Brain microvascular endothelial cell (primary cell): Measurements from ENCODE around the gene GLDN.
A peak's percentile ranks its signal among the peaks of the same experiment; 100 is the strongest.
"Not testable (repeated sequence)": the region's sequence is repeated elsewhere in the genome, so short reads cannot be mapped to it uniquely, and the experiment has no call there.

ENCODE experiments used
- DNase-seq: peaks from one replicate; pipeline ENCODE4 v3.0.0-alpha.2; 2020
- H3K27ac ChIP-seq: fragments of 250-450 bp; sonication (Bioruptor Pico); 2 replicates; pipeline ENCODE4 v1.5.1; 2020; ENCODE audit warnings: mild to moderate bottlenecking, moderate library complexity
- H3K27me3 ChIP-seq: fragments of 250-450 bp; sonication (Bioruptor Pico); replicated peaks from 2 replicates; pipeline ENCODE4 v1.5.1; 2020; ENCODE audit warnings: mild to moderate bottlenecking
- H3K36me3 ChIP-seq: fragments of 250-450 bp; sonication (Bioruptor Pico); replicated peaks from 2 replicates; pipeline ENCODE4 v1.5.1; 2020; ENCODE audit warnings: mild to moderate bottlenecking
- H3K4me3 ChIP-seq: 2 replicates; pipeline ENCODE4 v1.5.1; 2011; ENCODE audit warnings: low read depth, mild to moderate bottlenecking, control low read depth, low read length, moderate library complexity
- in situ Hi-C: cut with HindIII; loops from 2 replicates; pipeline ENCODE4 v1.10.0; 2017; ENCODE audit warnings: low sequenced_read_pairs, low pct_ligation_motif_present
- TF ChIP-seq, protein P1 (sequence below): IDR thresholded peaks from 2 replicates; pipeline ENCODE4 v1.5.1; 2011; ENCODE audit warnings: low read depth, mild to moderate bottlenecking, moderate library complexity, low read length, control low read depth, inconsistent platforms; ENCODE audit errors: missing control alignments

GLDN gene

DNA sequence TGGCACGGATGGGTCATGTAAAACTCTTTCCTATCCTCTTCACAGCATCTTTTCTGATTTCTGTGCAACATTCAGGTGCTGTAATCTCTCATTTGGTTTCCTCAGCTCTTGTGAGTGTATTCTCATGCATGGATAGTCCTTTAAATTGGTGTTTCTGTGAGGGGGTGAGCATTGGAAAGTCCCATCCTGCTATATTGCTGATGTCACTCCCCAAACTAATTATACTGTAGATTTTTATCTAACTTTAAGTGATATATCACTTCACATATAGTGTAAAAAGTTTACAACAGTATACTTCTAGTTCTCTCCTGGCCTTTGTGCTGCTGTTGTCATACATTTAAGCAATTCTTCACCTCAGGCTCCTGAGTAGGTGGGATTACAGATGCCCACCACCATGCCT, 102.7 kb downstream of the GLDN start:
- TF ChIP-seq, protein P1, sequence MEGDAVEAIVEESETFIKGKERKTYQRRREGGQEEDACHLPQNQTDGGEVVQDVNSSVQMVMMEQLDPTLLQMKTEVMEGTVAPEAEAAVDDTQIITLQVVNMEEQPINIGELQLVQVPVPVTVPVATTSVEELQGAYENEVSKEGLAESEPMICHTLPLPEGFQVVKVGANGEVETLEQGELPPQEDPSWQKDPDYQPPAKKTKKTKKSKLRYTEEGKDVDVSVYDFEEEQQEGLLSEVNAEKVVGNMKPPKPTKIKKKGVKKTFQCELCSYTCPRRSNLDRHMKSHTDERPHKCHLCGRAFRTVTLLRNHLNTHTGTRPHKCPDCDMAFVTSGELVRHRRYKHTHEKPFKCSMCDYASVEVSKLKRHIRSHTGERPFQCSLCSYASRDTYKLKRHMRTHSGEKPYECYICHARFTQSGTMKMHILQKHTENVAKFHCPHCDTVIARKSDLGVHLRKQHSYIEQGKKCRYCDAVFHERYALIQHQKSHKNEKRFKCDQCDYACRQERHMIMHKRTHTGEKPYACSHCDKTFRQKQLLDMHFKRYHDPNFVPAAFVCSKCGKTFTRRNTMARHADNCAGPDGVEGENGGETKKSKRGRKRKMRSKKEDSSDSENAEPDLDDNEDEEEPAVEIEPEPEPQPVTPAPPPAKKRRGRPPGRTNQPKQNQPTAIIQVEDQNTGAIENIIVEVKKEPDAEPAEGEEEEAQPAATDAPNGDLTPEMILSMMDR = no peak
- in situ Hi-C loops = no loop called here

DNA sequence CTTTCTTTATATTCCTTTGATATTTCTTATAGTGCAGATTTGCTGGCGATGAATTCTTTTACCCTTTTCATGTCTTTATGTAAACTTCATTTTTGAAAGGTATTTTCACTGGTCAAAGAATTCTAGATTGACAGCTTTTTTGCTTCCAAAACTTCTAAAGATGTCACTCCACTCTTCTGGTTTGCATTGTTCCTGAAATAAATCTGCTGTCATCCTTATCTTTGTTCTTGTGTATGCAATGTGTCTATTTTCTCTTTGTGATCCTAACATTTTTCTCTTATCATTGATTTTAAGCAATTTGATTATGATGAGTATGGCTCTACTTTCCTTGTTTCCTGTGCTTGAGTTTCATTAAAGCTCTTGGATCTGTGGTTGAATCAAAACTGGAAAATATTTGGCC, 103.4 kb downstream of the GLDN start:
- H3K27me3 ChIP-seq = no peaks in the 10 kb centered on the region
- in situ Hi-C loops = no loop called here
- TF ChIP-seq, protein P1 = no peak

More for the DNA sequence above, 102.7 kb downstream of the GLDN start:
- no peaks in the 10 kb centered on the region for H3K27me3 ChIP-seq
- H3K27ac ChIP-seq = no peak overlapping the region
- no peak for DNase-seq
- no peaks in the 10 kb centered on the region for H3K36me3 ChIP-seq
- H3K4me3 ChIP-seq = no peak overlapping the region

DNA sequence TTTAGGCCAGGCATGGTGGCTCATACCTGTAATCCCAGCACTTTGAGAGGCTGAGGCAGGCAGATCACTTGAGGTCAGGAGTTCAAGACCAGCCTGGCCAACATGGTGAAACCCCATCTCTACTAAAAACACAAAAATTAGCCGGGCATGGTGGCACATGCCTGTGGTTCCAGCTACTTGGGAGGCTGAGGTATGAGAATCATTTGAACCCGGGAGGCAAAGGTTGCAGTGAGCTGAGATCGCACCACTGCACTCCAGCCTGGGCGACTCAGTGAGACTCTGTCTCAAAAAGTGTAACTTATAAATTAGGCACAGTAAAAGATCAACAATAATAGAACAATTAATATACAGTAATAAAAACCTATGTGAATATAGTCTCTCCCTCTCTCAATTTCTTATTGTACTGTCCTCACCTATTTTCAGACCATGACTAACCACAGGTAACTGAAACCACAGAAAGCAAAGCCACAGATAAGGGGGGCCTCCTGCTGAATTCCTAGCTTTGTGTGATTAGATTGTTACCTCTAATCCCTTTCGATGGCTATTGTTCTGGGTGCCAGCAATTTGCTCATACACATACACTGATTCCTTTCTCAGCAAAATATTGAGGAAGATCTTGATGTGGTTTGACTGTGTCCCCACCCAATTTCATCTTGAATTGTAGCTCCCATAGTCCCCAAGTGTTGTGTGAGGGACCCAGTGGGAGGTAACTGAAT, 104.7 kb downstream of the GLDN start:
- in situ Hi-C loops, H3K27me3 ChIP-seq, H3K36me3 ChIP-seq, H3K4me3 ChIP-seq, H3K27ac ChIP-seq, DNase-seq: not testable (repeated sequence)

More for the DNA sequence above, 103.4 kb downstream of the GLDN start:
- Histone ChIP-seq H3K27ac (no peak overlapping the region), H3K36me3 (peaks cover 3% of the 10 kb centered on the region), H3K4me3 (no peak overlapping the region)
- no peak for DNase-seq

DNA sequence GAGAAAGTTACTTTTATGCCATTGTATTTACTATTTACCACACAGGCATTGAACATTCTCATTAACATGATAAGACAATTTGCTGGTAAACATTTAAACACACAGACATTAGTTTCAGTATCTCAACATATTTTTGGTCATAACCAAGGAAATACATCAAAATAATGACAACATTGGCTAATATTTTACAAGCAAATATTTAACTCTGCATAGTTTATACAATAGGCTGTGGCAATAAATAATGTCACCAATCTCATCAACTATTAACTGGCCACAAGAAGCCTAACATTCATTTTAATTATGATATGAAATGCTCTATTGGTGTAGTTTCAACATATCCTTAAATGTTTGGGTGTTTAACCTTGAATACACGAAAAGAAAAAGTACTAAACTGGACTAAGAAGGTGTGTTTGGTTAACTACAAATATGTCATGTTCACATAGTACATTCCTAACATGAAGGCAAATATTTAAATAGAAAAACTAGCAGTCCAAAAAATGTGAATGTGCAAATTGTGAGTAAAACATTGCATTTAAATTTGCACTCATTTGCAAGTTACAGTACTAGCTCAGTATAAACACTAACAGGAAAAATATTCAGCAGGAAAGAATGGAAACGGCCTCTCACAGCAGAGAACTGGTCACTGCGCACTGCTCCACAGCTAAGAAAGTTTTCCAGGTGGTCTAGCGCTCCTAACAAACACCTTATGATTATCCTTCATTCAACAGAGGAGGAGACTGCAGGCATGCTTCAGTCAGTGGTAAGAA, 106.6 kb downstream of the GLDN start:
- peaks cover 3% of the 10 kb centered on the region for H3K36me3 ChIP-seq
- DNase-seq = no peak
- no peak overlapping the region for H3K4me3 ChIP-seq
- no peak overlapping the region for H3K27ac ChIP-seq
- TF ChIP-seq, protein P1 = no peak
- in situ Hi-C loops = no loop called here
- H3K27me3 ChIP-seq = no peaks in the 10 kb centered on the region

DNA sequence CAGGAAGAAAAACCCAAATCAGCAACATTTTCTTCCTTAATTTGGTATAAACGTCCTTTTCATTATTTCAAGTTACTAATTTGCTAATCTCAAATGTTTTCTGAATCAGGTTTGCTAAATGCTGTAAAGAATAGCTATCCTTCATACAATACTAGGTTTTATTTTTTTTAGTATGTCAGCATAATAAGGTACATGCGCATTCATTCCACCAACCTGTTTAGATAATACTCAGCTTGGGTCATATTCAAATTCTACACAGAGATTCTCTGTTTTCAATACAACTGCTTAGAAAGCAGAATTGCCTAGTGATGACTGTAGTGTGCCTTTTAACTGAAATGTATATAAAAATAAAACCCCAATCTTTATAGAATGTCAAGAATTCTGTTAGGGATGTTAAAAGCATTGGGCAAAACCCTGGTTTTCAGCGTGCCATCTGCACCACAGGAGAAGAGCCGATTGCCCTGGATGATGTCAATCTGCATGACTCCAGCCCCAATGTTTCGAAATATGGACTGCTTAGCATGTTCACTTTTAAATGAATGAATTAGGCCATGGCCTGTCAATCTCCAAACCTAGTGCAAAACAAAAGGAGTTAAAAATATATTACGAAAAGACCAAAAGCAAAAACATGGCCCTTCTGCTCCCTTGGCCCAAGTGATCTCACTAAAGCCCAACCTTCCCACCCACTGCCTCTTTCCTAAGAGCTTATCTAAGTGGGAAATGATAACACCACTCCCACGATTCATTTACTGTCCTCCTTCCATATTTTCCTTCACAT, 107.4 kb downstream of the GLDN start:
- no peak for DNase-seq
- no peak overlapping the region for H3K4me3 ChIP-seq
- no peak overlapping the region for H3K27ac ChIP-seq
- peaks cover 3% of the 10 kb centered on the region for H3K36me3 ChIP-seq
- TF ChIP-seq, protein P1 = no peak
- in situ Hi-C loops = no loop called here
- H3K27me3 ChIP-seq = no peaks in the 10 kb centered on the region

DNA sequence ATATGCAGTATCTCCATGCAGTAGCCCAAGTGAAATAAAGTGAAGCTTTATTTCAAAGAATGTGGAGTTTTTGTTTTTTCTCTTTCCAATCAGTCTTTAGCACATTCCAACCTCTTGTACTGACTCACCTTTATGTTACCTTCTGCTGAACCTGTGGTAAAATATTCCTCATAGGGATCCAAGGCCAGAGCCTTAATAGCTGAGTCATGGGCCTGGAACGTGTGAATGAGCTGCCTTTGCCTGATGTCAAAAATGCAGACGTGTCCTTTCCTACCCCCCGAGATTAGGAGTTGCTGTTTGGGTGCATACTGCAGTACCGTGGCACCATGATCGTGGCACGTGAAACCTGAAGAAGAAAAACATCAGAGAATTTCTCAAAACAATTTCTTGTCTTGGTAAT, 108.5 kb downstream of the GLDN start:
- no peaks in the 10 kb centered on the region for H3K27me3 ChIP-seq
- H3K27ac ChIP-seq = no peak overlapping the region
- H3K36me3 ChIP-seq = peaks cover 4% of the 10 kb centered on the region
- H3K4me3 ChIP-seq = no peak overlapping the region
- TF ChIP-seq, protein P1 = no peak
- peak; percentile 9 for DNase-seq
- in situ Hi-C loops = no loop called here
